ENCODE data around the gene NTN1.

GRCh38 chr17:9230346-9230745, 209.0 kb downstream of the NTN1 start:
- TF ChIP-seq CTCF (IDR thresholded peaks at IDR 0.05) = no peak
- no peak for TF ChIP-seq POLR2A (IDR thresholded peaks at IDR 0.05)
